Activated naive CD8-positive, alpha-beta T cell treated with anti-CD3 and anti-CD28 coated beads for 36 hours (primary cell): Measurements from ENCODE around the gene RAB5IF. TPM values are rescaled to one million over a fixed set of nuclear protein-coding genes. Genes with fewer than 3 reads are reported as not detected.
A peak's percentile ranks its signal among the peaks of the same experiment; 100 is the strongest.

Source experiments
- DNase-seq: peaks from one replicate; pipeline ENCODE4 v3.0.0; 2021
- H3K27ac Mint-ChIP-seq: one replicate; pipeline ENCODE4 v1.8.0; 2022; ENCODE audit warnings: mild to moderate bottlenecking, moderate library complexity, mixed read lengths
- H3K27me3 Mint-ChIP-seq: one replicate; pipeline ENCODE4 v1.8.0; 2022; ENCODE audit warnings: mild to moderate bottlenecking, mixed read lengths
- H3K36me3 Mint-ChIP-seq: one replicate; pipeline ENCODE4 v1.8.0; 2021; ENCODE audit warnings: mild to moderate bottlenecking, mixed read lengths
- H3K4me1 Mint-ChIP-seq: one replicate; pipeline ENCODE4 v1.8.0; 2021; ENCODE audit warnings: mixed read lengths
- H3K4me3 Mint-ChIP-seq: one replicate; pipeline ENCODE4 v1.8.0; 2022; ENCODE audit warnings: mild to moderate bottlenecking, moderate library complexity, mixed read lengths
- H3K9me3 Mint-ChIP-seq: one replicate; pipeline ENCODE4 v1.8.0; 2022; ENCODE audit warnings: mixed read lengths
- total RNA-seq, 2 experiments: library from RNA; stranded (reverse); gene quantifications; one replicate each; pipeline ENCODE4 v1.2.3, GENCODE V29; 2021

The RAB5IF gene
- total RNA-seq, 2 experiments from 2014 or later: 124 to 127 TPM

- H3K36me3 Mint-ChIP-seq: peaks cover 44% of the 10 kb centered on the region
- H3K9me3 Mint-ChIP-seq: no peaks in the 10 kb centered on the region
- no peaks in the 10 kb centered on the region for H3K27me3 Mint-ChIP-seq
Measured at GRCh38 chr20:36578356-36579041, 27.1 kb upstream of the RAB5IF start.

GRCh38 chr20:36579996-36580545 lies 25.5 kb upstream of the RAB5IF start:
- Mint-ChIP-seq H3K4me3 (no peak overlapping the region), H3K27ac (peak overlapping the region; percentile 61), H3K4me1 (peaks cover 44% of the 10 kb centered on the region), H3K27me3 (no peaks in the 10 kb centered on the region), H3K9me3 (no peaks in the 10 kb centered on the region), H3K36me3 (peaks cover 39% of the 10 kb centered on the region)
- DNase-seq: no peak

More at GRCh38 chr20:36578356-36579041, 27.1 kb upstream of the RAB5IF start:
- no peak overlapping the region for H3K4me3 Mint-ChIP-seq
- DNase-seq: no peak
- H3K27ac Mint-ChIP-seq: no peak overlapping the region
- peaks cover 49% of the 10 kb centered on the region for H3K4me1 Mint-ChIP-seq

- no peak for DNase-seq
- peaks cover 37% of the 10 kb centered on the region for H3K36me3 Mint-ChIP-seq
- H3K4me3 Mint-ChIP-seq: no peak overlapping the region
- no peaks in the 10 kb centered on the region for H3K27me3 Mint-ChIP-seq
- no peaks in the 10 kb centered on the region for H3K9me3 Mint-ChIP-seq
- peaks cover 32% of the 10 kb centered on the region for H3K4me1 Mint-ChIP-seq
- peak overlapping the region; percentile 75 for H3K27ac Mint-ChIP-seq
Measured at GRCh38 chr20:36582322-36582721, 23.3 kb upstream of the RAB5IF start.

- H3K36me3 Mint-ChIP-seq: peaks cover 42% of the 10 kb centered on the region
- no peak for DNase-seq
- H3K9me3 Mint-ChIP-seq: no peaks in the 10 kb centered on the region
- H3K4me1 Mint-ChIP-seq: peaks cover 37% of the 10 kb centered on the region
- no peak overlapping the region for H3K4me3 Mint-ChIP-seq
- H3K27ac Mint-ChIP-seq: peak overlapping the region; percentile 75
- no peaks in the 10 kb centered on the region for H3K27me3 Mint-ChIP-seq
Measured at GRCh38 chr20:36582821-36583220, 22.8 kb upstream of the RAB5IF start.

GRCh38 chr20:36584018-36584481 lies 21.5 kb upstream of the RAB5IF start:
- no peak for DNase-seq
- H3K27me3 Mint-ChIP-seq: no peaks in the 10 kb centered on the region
- H3K4me3 Mint-ChIP-seq: no peak overlapping the region
- peaks cover 37% of the 10 kb centered on the region for H3K36me3 Mint-ChIP-seq
- H3K27ac Mint-ChIP-seq: no peak overlapping the region
- peaks cover 37% of the 10 kb centered on the region for H3K4me1 Mint-ChIP-seq
- no peaks in the 10 kb centered on the region for H3K9me3 Mint-ChIP-seq

GRCh38 chr20:36585410-36586125 lies 20.0 kb upstream of the RAB5IF start:
- H3K27me3 Mint-ChIP-seq: no peaks in the 10 kb centered on the region
- peak overlapping the region; percentile 62 for H3K27ac Mint-ChIP-seq
- H3K9me3 Mint-ChIP-seq: no peaks in the 10 kb centered on the region
- H3K4me1 Mint-ChIP-seq: peaks cover 28% of the 10 kb centered on the region
- no peak overlapping the region for H3K4me3 Mint-ChIP-seq
- DNase-seq: no peak
- H3K36me3 Mint-ChIP-seq: peaks cover 31% of the 10 kb centered on the region

- H3K36me3 Mint-ChIP-seq: peaks cover 42% of the 10 kb centered on the region
- H3K4me3 Mint-ChIP-seq: no peak overlapping the region
- H3K27me3 Mint-ChIP-seq: no peaks in the 10 kb centered on the region
- no peak for DNase-seq
- H3K27ac Mint-ChIP-seq: peak overlapping the region; percentile 32
- H3K4me1 Mint-ChIP-seq: peaks cover 28% of the 10 kb centered on the region
- no peaks in the 10 kb centered on the region for H3K9me3 Mint-ChIP-seq
Measured at GRCh38 chr20:36587388-36588070, 18.1 kb upstream of the RAB5IF start.

- Mint-ChIP-seq H3K27ac (peak overlapping the region; percentile 85), H3K27me3 (no peaks in the 10 kb centered on the region), H3K4me1 (peaks cover 55% of the 10 kb centered on the region), H3K36me3 (peaks cover 69% of the 10 kb centered on the region), H3K4me3 (no peak overlapping the region), H3K9me3 (peaks cover 5% of the 10 kb centered on the region)
- no peak for DNase-seq
Measured at GRCh38 chr20:36591281-36591680, 14.3 kb upstream of the RAB5IF start.

GRCh38 chr20:36591854-36592641 lies 13.5 kb upstream of the RAB5IF start:
- peaks cover 65% of the 10 kb centered on the region for H3K36me3 Mint-ChIP-seq
- H3K4me3 Mint-ChIP-seq: peak overlapping the region; percentile 34
- peaks cover 53% of the 10 kb centered on the region for H3K4me1 Mint-ChIP-seq
- DNase-seq: peak; percentile 61
- no peaks in the 10 kb centered on the region for H3K27me3 Mint-ChIP-seq
- H3K9me3 Mint-ChIP-seq: peaks cover 5% of the 10 kb centered on the region
- H3K27ac Mint-ChIP-seq: peak overlapping the region; percentile 85

GRCh38 chr20:36593347-36593929 lies 12.1 kb upstream of the RAB5IF start:
- H3K36me3 Mint-ChIP-seq: peaks cover 62% of the 10 kb centered on the region
- no peaks in the 10 kb centered on the region for H3K27me3 Mint-ChIP-seq
- no peak overlapping the region for H3K4me3 Mint-ChIP-seq
- H3K27ac Mint-ChIP-seq: peak overlapping the region; percentile 48
- no peak for DNase-seq
- peaks cover 5% of the 10 kb centered on the region for H3K9me3 Mint-ChIP-seq
- peaks cover 46% of the 10 kb centered on the region for H3K4me1 Mint-ChIP-seq

- DNase-seq: no peak
- H3K27me3 Mint-ChIP-seq: no peaks in the 10 kb centered on the region
- peaks cover 18% of the 10 kb centered on the region for H3K36me3 Mint-ChIP-seq
- H3K4me3 Mint-ChIP-seq: no peak overlapping the region
- H3K9me3 Mint-ChIP-seq: peaks cover 5% of the 10 kb centered on the region
- peaks cover 23% of the 10 kb centered on the region for H3K4me1 Mint-ChIP-seq
- H3K27ac Mint-ChIP-seq: no peak overlapping the region
Measured at GRCh38 chr20:36599912-36600345, 5.7 kb upstream of the RAB5IF start.

- Mint-ChIP-seq H3K9me3 (no peaks in the 10 kb centered on the region), H3K27me3 (no peaks in the 10 kb centered on the region), H3K4me1 (peaks cover 15% of the 10 kb centered on the region), H3K27ac (no peak overlapping the region), H3K36me3 (peaks cover 8% of the 10 kb centered on the region), H3K4me3 (no peak overlapping the region)
- no peak for DNase-seq
Measured at GRCh38 chr20:36601540-36601939, 4.0 kb upstream of the RAB5IF start.

GRCh38 chr20:36604952-36605398 lies 604 bp upstream of the RAB5IF start:
- Mint-ChIP-seq H3K4me3 (peak overlapping the region; percentile 99), H3K36me3 (peaks cover 26% of the 10 kb centered on the region), H3K27me3 (no peaks in the 10 kb centered on the region), H3K4me1 (peaks cover 27% of the 10 kb centered on the region), H3K27ac (peak overlapping the region; percentile 95), H3K9me3 (no peaks in the 10 kb centered on the region)
- DNase-seq: peak; percentile 49
